Measurements from ENCODE around the gene ZNF267.
"Not testable (repeated sequence)": the region's sequence is repeated elsewhere in the genome, so short reads cannot be mapped to it uniquely, and the experiment has no call there.

ZNF267 gene

DNA sequence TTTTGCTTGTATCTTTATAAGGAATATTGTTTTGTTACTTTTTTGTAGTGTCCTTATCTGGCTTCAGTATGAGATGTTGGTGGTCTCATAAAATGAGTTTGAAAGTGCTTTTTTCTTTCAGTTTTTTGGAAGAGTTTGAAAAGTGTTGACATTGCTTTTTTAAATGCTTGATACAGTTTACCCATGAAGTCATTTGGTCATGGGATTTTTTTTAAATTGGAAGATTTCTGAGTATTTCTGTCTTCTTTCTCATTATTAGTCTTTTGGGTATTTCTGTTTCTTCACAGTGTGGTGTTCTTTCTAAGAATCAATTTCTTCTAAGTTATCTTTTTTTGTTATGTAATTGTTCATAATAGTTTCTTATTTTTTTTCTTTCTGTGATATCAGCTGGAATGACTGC, 15.1 kb downstream of the ZNF267 start:
- Histone ChIP-seq H3K4me1 (ENCODE audit: control insufficient read depth, insufficient read depth, low read length) (no peaks in the 10 kb centered on the region), H3K4me3 (ENCODE audit: low read length) (no peak overlapping the region), H3K9ac (ENCODE audit: low read length) (no peak overlapping the region), H3K27me3 (ENCODE audit: control insufficient read depth, insufficient read depth, low read length) (no peaks in the 10 kb centered on the region), H3K9me3 (ENCODE audit: control insufficient read depth, low read length) (no peaks in the 10 kb centered on the region), H3K36me3 (ENCODE audit: control insufficient read depth, insufficient read depth, low read length) (peaks cover 14% of the 10 kb centered on the region)

DNA sequence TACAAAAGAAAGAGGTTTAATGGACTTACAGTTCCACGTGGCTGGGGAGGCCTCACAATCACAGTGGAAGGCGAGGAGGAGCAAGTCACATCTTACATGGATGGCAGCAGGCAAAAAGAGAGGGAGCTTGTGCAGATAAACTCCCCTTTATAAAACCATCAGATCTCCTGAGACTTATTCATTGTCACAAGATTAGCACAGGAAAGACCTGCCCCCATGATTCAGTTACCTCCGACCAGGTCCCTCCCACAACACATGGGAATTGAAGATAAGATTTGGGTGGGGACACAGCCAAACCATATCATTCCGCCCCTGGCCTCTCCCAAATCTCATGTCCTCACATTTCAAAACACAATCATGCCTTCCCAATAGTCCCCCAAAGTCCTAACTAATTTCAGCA, 18.5 kb downstream of the ZNF267 start:
- H3K36me3 ChIP-seq (ENCODE audit: control insufficient read depth, insufficient read depth, low read length) = peaks cover 14% of the 10 kb centered on the region
- H3K27me3 ChIP-seq (ENCODE audit: control insufficient read depth, insufficient read depth, low read length); H3K4me3 ChIP-seq (ENCODE audit: low read length); H3K9ac ChIP-seq (ENCODE audit: low read length); H3K4me1 ChIP-seq (ENCODE audit: control insufficient read depth, insufficient read depth, low read length); H3K9me3 ChIP-seq (ENCODE audit: control insufficient read depth, low read length): not testable (repeated sequence)

DNA sequence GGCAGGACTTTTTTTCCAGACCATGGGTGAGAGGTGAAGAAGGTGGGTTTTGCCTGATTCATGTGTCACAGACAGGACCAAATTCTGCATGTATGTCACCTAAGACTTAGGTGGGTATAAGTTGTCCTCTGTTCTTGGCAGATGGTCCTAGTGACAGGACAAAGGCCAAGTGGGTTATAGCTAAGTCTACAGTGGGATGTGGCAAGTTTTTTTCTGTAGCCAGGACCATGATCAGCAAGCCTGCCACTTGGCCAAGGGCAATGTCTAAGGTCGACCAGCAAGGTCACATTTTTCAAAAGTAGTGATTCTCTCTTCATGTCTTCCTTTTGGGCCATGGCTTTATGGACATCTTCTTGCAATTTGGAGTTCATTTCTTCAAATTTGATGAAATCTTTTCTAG, 20.2 kb downstream of the ZNF267 start:
- Histone ChIP-seq H3K27me3 (ENCODE audit: control insufficient read depth, insufficient read depth, low read length) (no peaks in the 10 kb centered on the region), H3K9me3 (ENCODE audit: control insufficient read depth, low read length) (no peaks in the 10 kb centered on the region), H3K9ac (ENCODE audit: low read length) (no peak overlapping the region), H3K4me1 (ENCODE audit: control insufficient read depth, insufficient read depth, low read length) (no peaks in the 10 kb centered on the region), H3K36me3 (ENCODE audit: control insufficient read depth, insufficient read depth, low read length) (peaks cover 14% of the 10 kb centered on the region), H3K4me3 (ENCODE audit: low read length) (no peak overlapping the region)

DNA sequence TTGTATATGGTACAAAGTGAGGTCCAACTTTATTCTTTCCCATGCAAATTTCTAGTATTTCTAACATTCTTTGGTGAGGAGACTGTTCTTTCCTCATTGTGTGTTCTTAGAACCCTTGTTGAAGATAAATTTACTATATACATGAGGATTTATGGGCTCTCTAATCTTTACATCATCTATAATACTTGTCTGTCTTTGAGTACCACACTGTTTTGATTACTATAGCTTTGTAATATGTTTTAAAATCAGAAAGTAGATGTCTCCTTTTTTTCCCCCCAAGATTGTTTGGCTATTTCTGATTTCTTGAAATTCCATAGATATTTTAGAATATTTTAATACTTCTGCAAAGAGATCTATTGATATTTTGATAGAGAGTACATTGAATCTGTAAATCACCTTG, 23.7 kb downstream of the ZNF267 start:
- no peaks in the 10 kb centered on the region for H3K4me1 ChIP-seq (ENCODE audit: control insufficient read depth, insufficient read depth, low read length)
- no peak overlapping the region for H3K9ac ChIP-seq (ENCODE audit: low read length)
- H3K36me3 ChIP-seq (ENCODE audit: control insufficient read depth, insufficient read depth, low read length) = no peaks in the 10 kb centered on the region
- H3K4me3 ChIP-seq (ENCODE audit: low read length) = no peak overlapping the region
- no peaks in the 10 kb centered on the region for H3K27me3 ChIP-seq (ENCODE audit: control insufficient read depth, insufficient read depth, low read length)
- no peaks in the 10 kb centered on the region for H3K9me3 ChIP-seq (ENCODE audit: control insufficient read depth, low read length)

DNA sequence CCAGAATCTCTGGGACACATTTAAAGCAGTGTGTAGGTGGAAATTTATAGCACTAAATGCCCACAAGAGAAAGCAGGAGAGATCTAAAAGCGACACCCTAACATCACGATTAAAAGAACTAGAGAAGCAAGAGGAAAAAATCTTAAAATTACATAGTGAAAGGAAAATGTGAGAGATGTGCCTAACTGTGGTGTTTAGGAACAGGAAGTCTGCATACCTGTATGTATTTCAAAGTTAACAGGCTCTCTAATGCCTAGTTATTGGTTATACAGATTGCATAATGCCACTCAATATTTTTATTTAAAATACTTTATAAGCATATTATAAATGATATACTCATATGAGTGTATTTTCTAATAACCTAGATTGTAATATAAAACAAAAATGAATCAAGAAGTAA, 25.9 kb downstream of the ZNF267 start:
- Histone ChIP-seq H3K4me3 (ENCODE audit: low read length) (no peak overlapping the region), H3K9ac (ENCODE audit: low read length) (no peak overlapping the region), H3K27me3 (ENCODE audit: control insufficient read depth, insufficient read depth, low read length) (no peaks in the 10 kb centered on the region), H3K9me3 (ENCODE audit: control insufficient read depth, low read length) (no peaks in the 10 kb centered on the region), H3K4me1 (ENCODE audit: control insufficient read depth, insufficient read depth, low read length) (no peaks in the 10 kb centered on the region), H3K36me3 (ENCODE audit: control insufficient read depth, insufficient read depth, low read length) (no peaks in the 10 kb centered on the region)

DNA sequence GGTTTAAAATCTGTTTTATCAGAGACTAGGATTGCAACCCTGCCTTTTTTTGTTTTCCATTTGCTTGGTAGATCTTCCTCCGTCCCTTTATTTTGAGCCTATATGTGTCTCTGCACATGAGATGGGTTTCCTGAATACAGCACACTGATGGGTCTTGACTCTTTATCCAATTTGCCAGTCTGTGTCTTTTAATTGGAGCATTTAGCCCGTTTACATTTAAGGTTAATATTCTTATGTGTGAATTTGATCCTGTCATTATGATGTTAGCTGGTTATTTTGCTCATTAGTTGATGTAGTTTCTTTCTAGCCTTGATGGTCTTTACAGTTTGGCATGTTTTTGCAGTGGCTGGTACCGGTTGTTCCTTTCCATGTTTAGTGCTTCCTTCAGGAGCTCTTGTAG, 31.0 kb downstream of the ZNF267 start:
- H3K4me3 ChIP-seq (ENCODE audit: low read length); H3K36me3 ChIP-seq (ENCODE audit: control insufficient read depth, insufficient read depth, low read length); H3K27me3 ChIP-seq (ENCODE audit: control insufficient read depth, insufficient read depth, low read length); H3K4me1 ChIP-seq (ENCODE audit: control insufficient read depth, insufficient read depth, low read length); H3K9me3 ChIP-seq (ENCODE audit: control insufficient read depth, low read length); H3K9ac ChIP-seq (ENCODE audit: low read length): not testable (repeated sequence)

DNA sequence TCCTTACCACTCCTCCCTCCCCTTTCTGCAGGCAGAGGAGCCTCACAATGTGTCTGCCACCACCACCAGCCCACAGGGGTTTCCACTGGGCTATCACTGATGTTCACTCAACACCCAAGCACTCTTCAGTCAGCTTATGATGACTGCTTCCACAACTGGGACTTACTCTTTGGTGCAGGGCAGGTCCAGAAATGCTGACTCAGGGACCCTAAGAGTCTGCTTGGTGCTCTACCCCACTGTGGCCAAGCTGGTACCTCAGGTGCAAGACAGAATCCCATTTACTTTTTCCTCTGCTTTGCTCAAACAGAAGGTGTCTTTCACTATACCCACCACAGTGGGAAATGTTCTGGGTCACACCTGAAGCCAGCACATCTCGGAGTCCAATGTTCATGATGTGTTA, 40.1 kb downstream of the ZNF267 start:
- Histone ChIP-seq H3K4me3 (ENCODE audit: low read length) (no peak overlapping the region), H3K9ac (ENCODE audit: low read length) (no peak overlapping the region), H3K9me3 (ENCODE audit: control insufficient read depth, low read length) (peaks cover 36% of the 10 kb centered on the region)

DNA sequence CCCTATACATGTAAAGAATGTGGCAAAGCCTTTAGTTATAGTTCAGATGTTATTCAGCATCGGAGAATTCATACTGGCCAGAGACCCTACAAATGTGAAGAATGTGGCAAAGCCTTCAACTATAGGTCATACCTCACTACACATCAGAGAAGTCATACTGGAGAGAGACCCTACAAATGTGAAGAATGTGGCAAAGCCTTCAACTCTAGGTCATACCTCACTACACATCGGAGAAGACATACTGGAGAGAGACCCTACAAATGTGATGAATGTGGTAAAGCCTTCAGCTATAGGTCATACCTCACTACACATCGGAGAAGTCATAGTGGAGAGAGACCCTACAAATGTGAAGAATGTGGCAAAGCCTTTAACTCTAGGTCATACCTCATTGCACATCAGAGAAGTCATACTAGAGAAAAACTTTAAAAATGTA, 42.5 kb downstream of the ZNF267 start:
- no peaks in the 10 kb centered on the region for H3K4me1 ChIP-seq (ENCODE audit: control insufficient read depth, insufficient read depth, low read length)
- H3K4me3 ChIP-seq (ENCODE audit: low read length) = no peak overlapping the region
- H3K9me3 ChIP-seq (ENCODE audit: control insufficient read depth, low read length) = peaks cover 56% of the 10 kb centered on the region
- no peaks in the 10 kb centered on the region for H3K27me3 ChIP-seq (ENCODE audit: control insufficient read depth, insufficient read depth, low read length)
- H3K9ac ChIP-seq (ENCODE audit: low read length) = no peak overlapping the region
- no peaks in the 10 kb centered on the region for H3K36me3 ChIP-seq (ENCODE audit: control insufficient read depth, insufficient read depth, low read length)

More for the DNA sequence above, 40.1 kb downstream of the ZNF267 start:
- Histone ChIP-seq H3K36me3 (ENCODE audit: control insufficient read depth, insufficient read depth, low read length) (no peaks in the 10 kb centered on the region), H3K27me3 (ENCODE audit: control insufficient read depth, insufficient read depth, low read length) (no peaks in the 10 kb centered on the region), H3K4me1 (ENCODE audit: control insufficient read depth, insufficient read depth, low read length) (no peaks in the 10 kb centered on the region)

DNA sequence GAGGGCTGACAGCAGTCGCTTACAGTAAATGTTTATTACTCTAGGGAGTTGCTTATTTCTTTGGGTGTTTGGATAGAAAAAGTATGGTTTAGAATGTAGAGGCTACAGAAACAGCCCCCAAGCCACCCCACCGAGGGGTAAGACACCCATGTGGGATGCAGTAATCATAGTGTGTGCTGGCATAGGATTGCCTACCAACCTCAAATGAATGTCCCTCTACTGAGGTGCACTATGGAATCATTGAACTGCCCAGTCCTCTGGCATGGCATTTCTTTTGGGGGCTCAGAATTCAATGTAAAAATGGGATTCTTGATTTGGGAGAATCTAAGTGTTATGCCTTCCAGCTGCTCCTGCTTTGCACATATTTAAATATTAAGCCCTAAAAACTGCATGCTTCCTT, 46.8 kb downstream of the ZNF267 start:
- Histone ChIP-seq H3K9ac (ENCODE audit: low read length) (no peak overlapping the region), H3K4me3 (ENCODE audit: low read length) (no peak overlapping the region), H3K36me3 (ENCODE audit: control insufficient read depth, insufficient read depth, low read length) (no peaks in the 10 kb centered on the region), H3K4me1 (ENCODE audit: control insufficient read depth, insufficient read depth, low read length) (no peaks in the 10 kb centered on the region), H3K9me3 (ENCODE audit: control insufficient read depth, low read length) (peaks cover 43% of the 10 kb centered on the region), H3K27me3 (ENCODE audit: control insufficient read depth, insufficient read depth, low read length) (no peaks in the 10 kb centered on the region)

DNA sequence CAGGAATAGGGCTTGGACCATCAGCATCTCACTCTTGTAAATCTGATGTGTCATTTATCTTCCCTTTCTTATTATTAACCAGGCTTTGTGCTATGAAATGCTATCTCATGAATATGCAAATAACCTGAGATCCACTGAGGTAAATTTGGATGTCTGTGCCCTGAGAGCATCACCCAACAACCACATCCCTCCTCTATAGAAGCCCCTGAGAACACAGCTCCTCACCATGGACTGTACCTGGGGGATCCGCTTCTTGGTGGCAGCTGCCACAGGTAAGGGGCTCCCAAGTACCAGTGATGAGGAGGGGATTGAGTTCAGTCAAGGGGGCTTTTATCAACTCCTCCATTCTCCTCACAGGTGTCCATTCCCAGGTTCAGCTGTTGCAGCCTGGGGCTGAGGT, 78.2 kb downstream of the ZNF267 start:
- H3K9me3 ChIP-seq (ENCODE audit: control insufficient read depth, low read length); H3K9ac ChIP-seq (ENCODE audit: low read length); H3K4me3 ChIP-seq (ENCODE audit: low read length); H3K27me3 ChIP-seq (ENCODE audit: control insufficient read depth, insufficient read depth, low read length); H3K36me3 ChIP-seq (ENCODE audit: control insufficient read depth, insufficient read depth, low read length); H3K4me1 ChIP-seq (ENCODE audit: control insufficient read depth, insufficient read depth, low read length): not testable (repeated sequence)

DNA sequence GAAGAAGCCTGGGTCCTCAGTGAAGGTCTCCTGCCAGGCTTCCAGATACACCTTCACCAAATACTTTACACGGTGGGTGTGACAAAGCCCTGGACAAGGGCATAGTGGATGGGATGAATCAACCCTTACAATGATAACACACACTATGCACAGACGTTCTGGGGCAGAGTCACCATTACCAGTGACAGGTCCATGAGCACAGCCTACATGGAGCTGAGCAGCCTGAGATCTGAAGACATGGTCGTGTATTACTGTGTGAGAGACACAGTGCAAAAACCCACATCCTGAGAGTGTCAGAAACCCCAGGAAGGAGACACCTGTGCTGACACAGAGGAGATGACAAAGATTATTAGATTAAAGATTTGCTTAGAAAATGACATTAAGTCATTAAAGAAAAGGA, 78.6 kb downstream of the ZNF267 start:
- not testable (repeated sequence) for H3K4me1 ChIP-seq (ENCODE audit: control insufficient read depth, insufficient read depth, low read length); H3K27me3 ChIP-seq (ENCODE audit: control insufficient read depth, insufficient read depth, low read length); H3K9ac ChIP-seq (ENCODE audit: low read length); H3K9me3 ChIP-seq (ENCODE audit: control insufficient read depth, low read length); H3K36me3 ChIP-seq (ENCODE audit: control insufficient read depth, insufficient read depth, low read length); H3K4me3 ChIP-seq (ENCODE audit: low read length)

DNA sequence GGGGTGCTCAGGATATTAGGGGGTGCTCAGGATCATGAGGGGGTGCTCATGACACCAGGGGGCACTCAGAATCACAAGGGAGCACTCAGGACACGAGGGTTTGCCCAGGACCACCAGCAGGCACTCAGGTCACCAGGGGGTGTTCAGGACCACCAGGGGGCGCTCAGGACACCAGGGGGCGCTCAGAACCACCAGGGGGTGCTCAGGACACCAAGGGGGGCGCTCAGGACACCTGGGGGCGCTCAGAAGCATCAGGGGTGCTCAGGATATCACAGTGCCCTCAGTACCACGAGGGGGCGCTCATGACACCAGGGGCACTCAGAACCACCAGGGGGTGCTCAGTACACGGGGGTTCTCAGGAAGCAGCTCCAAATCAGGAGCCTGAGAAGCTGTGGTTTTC, 82.6 kb downstream of the ZNF267 start:
- not testable (repeated sequence) for H3K9ac ChIP-seq (ENCODE audit: low read length); H3K27me3 ChIP-seq (ENCODE audit: control insufficient read depth, insufficient read depth, low read length); H3K9me3 ChIP-seq (ENCODE audit: control insufficient read depth, low read length); H3K36me3 ChIP-seq (ENCODE audit: control insufficient read depth, insufficient read depth, low read length); H3K4me3 ChIP-seq (ENCODE audit: low read length); H3K4me1 ChIP-seq (ENCODE audit: control insufficient read depth, insufficient read depth, low read length)

DNA sequence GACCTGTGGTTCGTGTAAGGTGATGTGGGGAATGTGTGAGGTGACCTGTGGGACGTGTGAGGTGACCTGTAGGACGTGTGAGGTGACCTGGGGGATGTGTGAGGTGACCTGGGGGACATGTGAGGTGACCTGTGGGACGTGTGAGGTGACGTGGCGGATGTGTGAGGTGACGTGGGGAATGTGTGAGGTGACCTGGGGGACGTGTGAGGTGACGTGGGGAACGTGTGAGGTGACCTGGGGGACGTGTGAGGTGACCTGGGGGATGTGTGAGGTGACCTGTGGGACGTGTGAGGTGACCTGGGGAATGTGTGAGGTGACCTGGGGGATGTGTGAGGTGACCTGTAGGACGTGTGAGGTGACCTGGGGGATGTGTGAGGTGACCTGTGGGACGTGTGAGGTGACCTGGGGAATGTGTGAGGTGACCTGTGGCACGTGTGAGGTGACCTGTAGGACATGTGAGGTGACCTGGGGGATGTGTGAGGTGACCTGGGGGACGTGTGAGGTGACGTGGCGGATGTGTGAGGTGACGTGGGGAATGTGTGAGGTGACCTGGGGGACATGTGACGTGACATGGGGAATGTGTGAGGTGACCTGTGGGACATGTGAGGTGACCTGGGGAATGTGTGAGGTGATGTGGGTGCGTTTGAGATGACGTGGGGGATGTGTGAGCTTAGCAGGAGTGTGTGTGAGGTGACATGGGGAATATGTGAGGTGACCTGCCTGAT, 86.7 kb downstream of the ZNF267 start:
- H3K9me3 ChIP-seq (ENCODE audit: control insufficient read depth, low read length); H3K9ac ChIP-seq (ENCODE audit: low read length); H3K4me1 ChIP-seq (ENCODE audit: control insufficient read depth, insufficient read depth, low read length); H3K36me3 ChIP-seq (ENCODE audit: control insufficient read depth, insufficient read depth, low read length); H3K27me3 ChIP-seq (ENCODE audit: control insufficient read depth, insufficient read depth, low read length); H3K4me3 ChIP-seq (ENCODE audit: low read length): not testable (repeated sequence)

Measured in mucosa of stomach (tissue), 1 donor.